HCT116 (cell line): ENCODE measurements around the gene FBN3.

Experiments
- CEBPB ChIP-seq: IDR thresholded peaks from 2 replicates; pipeline ENCODE4 v1.6.1; 2012; ENCODE audit warnings: low read depth
- EZH2 ChIP-seq: fragments of 200-600 bp; sonication (generic); IDR thresholded peaks from 2 replicates; pipeline ENCODE4 v1.6.1; 2017; ENCODE audit warnings: antibody characterized with exemption, mixed run types
- EZH2phosphoT487 ChIP-seq: fragments of 200-600 bp; IDR thresholded peaks from 2 replicates; pipeline ENCODE4 v1.6.1; 2018; ENCODE audit warnings: antibody characterized with exemption, borderline replicate concordance
- FOSL1 ChIP-seq: IDR thresholded peaks from 2 replicates; pipeline ENCODE4 v1.6.1; 2012; ENCODE audit warnings: low read depth
- POLR2A ChIP-seq: IDR thresholded peaks from 2 replicates; pipeline ENCODE4 v1.7.0; 2011; ENCODE audit warnings: borderline replicate concordance; ENCODE audit not compliant: insufficient read depth, insufficient read length; ENCODE audit errors: extremely low read depth
- RAD21 ChIP-seq: IDR thresholded peaks from 2 replicates; pipeline ENCODE4 v1.6.1; 2012; ENCODE audit warnings: low read depth, mild to moderate bottlenecking
- YY1 ChIP-seq: IDR thresholded peaks from 2 replicates; pipeline ENCODE4 v1.6.1; 2011; ENCODE audit warnings: low read length, low read depth, moderate library complexity, mild to moderate bottlenecking; ENCODE audit not compliant: insufficient replicate concordance; ENCODE audit errors: extremely low read depth
- TF ChIP-seq, protein P1 (sequence below), 3 experiments: fragments of 200-600 bp in 1 of 3; sonication (generic) in 1 of 3; IDR thresholded peaks in 2 of 3; conservative IDR thresholded peaks in 1 of 3; 2 replicates each; pipeline ENCODE4 v1.5.1; 2012 to 2017; ENCODE audit warnings: low read depth in 2 of 3, low read length in 2 of 3, antibody characterized with exemption in 1 of 3, borderline replicate concordance in 1 of 3, control low read depth in 1 of 3, mild to moderate bottlenecking in 1 of 3, mixed read lengths in 1 of 3, mixed run types in 1 of 3, moderate library complexity in 1 of 3; ENCODE audit not compliant: insufficient read depth in 1 of 3
- TF ChIP-seq, protein P2 (sequence below): IDR thresholded peaks from 2 replicates; pipeline ENCODE4 v1.6.1; 2012; ENCODE audit warnings: low read depth
- TF ChIP-seq, protein P3 (sequence below): IDR thresholded peaks from 2 replicates; pipeline ENCODE4 v1.6.1; 2012
- TF ChIP-seq, protein P4 (sequence below): IDR thresholded peaks from 2 replicates; pipeline ENCODE4 v1.6.1; 2012

DNA sequence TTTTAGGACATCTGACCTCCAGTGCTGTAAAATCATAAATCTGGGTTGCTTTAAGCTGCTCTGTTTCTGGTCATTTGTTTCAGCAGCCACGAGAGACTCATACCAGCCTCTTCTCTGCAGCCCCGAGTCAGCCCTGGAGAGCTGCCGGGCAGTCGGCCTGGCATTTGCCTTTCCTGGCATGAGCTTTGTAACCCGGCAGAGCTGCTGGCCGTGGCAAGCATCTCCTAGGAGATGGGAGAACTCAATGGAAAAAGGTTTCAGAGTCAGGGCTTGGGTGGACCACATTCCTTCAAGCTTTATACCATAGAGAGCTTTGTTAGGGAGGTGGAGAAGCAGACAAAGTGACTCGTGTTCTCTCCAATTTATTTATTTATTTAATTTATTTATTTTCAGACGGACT, 118.4 kb downstream of the FBN3 start:
- TF ChIP-seq EZH2phosphoT487 (no peak), CEBPB (no peak), EZH2 (no peak), FOSL1 (no peak), YY1 (no peak), RAD21 (no peak), POLR2A (no peak)
- TF ChIP-seq, protein P1, sequence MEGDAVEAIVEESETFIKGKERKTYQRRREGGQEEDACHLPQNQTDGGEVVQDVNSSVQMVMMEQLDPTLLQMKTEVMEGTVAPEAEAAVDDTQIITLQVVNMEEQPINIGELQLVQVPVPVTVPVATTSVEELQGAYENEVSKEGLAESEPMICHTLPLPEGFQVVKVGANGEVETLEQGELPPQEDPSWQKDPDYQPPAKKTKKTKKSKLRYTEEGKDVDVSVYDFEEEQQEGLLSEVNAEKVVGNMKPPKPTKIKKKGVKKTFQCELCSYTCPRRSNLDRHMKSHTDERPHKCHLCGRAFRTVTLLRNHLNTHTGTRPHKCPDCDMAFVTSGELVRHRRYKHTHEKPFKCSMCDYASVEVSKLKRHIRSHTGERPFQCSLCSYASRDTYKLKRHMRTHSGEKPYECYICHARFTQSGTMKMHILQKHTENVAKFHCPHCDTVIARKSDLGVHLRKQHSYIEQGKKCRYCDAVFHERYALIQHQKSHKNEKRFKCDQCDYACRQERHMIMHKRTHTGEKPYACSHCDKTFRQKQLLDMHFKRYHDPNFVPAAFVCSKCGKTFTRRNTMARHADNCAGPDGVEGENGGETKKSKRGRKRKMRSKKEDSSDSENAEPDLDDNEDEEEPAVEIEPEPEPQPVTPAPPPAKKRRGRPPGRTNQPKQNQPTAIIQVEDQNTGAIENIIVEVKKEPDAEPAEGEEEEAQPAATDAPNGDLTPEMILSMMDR (IDR thresholded peaks at IDR 0.05 in 2 of 3, conservative IDR thresholded peaks at IDR 0.05 in 1 of 3; ENCODE audit: borderline replicate concordance in 1 of 3, insufficient read depth in 1 of 3, low read depth in 2 of 3, low read length in 2 of 3), result no peak
- TF ChIP-seq, protein P2, sequence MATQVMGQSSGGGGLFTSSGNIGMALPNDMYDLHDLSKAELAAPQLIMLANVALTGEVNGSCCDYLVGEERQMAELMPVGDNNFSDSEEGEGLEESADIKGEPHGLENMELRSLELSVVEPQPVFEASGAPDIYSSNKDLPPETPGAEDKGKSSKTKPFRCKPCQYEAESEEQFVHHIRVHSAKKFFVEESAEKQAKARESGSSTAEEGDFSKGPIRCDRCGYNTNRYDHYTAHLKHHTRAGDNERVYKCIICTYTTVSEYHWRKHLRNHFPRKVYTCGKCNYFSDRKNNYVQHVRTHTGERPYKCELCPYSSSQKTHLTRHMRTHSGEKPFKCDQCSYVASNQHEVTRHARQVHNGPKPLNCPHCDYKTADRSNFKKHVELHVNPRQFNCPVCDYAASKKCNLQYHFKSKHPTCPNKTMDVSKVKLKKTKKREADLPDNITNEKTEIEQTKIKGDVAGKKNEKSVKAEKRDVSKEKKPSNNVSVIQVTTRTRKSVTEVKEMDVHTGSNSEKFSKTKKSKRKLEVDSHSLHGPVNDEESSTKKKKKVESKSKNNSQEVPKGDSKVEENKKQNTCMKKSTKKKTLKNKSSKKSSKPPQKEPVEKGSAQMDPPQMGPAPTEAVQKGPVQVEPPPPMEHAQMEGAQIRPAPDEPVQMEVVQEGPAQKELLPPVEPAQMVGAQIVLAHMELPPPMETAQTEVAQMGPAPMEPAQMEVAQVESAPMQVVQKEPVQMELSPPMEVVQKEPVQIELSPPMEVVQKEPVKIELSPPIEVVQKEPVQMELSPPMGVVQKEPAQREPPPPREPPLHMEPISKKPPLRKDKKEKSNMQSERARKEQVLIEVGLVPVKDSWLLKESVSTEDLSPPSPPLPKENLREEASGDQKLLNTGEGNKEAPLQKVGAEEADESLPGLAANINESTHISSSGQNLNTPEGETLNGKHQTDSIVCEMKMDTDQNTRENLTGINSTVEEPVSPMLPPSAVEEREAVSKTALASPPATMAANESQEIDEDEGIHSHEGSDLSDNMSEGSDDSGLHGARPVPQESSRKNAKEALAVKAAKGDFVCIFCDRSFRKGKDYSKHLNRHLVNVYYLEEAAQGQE, result no peak
- TF ChIP-seq, protein P3, sequence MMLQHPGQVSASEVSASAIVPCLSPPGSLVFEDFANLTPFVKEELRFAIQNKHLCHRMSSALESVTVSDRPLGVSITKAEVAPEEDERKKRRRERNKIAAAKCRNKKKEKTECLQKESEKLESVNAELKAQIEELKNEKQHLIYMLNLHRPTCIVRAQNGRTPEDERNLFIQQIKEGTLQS, result no peak
- TF ChIP-seq, protein P4, sequence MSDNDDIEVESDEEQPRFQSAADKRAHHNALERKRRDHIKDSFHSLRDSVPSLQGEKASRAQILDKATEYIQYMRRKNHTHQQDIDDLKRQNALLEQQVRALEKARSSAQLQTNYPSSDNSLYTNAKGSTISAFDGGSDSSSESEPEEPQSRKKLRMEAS, result no peak
